ENCODE results near the gene CDK5R2. TPM values are rescaled to one million over a fixed set of nuclear protein-coding genes. Genes with fewer than 3 reads are reported as not detected.

Gene CDK5R2
- total RNA-seq, 4 donors from 2014 or later, result not detected

DNA sequence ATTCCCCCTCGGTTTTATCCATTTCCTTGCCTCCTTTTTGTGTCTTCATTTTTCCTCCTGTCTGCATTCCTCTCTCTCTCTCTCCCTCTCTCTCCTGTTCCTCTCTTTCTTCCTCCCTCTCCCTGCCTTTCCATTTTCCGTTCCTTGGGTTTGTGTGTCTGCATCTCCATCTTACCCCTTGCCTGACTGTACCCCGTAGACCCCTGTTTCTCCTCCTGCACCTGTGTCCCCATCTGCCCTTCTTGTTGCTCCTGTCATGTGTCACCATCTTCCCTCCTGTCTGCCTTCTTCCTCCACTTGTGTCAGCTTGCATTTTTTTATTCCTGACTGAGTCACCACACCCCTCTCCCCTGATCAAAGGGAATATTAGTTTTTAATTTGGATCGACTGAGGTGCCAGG lies 1.8 kb downstream of the CDK5R2 start:
- TF ChIP-seq, protein P1, sequence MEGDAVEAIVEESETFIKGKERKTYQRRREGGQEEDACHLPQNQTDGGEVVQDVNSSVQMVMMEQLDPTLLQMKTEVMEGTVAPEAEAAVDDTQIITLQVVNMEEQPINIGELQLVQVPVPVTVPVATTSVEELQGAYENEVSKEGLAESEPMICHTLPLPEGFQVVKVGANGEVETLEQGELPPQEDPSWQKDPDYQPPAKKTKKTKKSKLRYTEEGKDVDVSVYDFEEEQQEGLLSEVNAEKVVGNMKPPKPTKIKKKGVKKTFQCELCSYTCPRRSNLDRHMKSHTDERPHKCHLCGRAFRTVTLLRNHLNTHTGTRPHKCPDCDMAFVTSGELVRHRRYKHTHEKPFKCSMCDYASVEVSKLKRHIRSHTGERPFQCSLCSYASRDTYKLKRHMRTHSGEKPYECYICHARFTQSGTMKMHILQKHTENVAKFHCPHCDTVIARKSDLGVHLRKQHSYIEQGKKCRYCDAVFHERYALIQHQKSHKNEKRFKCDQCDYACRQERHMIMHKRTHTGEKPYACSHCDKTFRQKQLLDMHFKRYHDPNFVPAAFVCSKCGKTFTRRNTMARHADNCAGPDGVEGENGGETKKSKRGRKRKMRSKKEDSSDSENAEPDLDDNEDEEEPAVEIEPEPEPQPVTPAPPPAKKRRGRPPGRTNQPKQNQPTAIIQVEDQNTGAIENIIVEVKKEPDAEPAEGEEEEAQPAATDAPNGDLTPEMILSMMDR (IDR thresholded peaks at IDR 0.05 in 4 of 5, conservative IDR thresholded peaks at IDR 0.05 in 1 of 5), result no peak
- no peak for TF ChIP-seq POLR2A (IDR thresholded peaks at IDR 0.05)
- H3K9me3 ChIP-seq, result no peaks in the 10 kb centered on the region
- peaks cover 74 to 77% (median 77%) of the 10 kb centered on the region in 3 donors for H3K27me3 ChIP-seq
- no peak for ATAC-seq
- in situ Hi-C loops (cut with MboI; ENCODE audit: low sequenced_read_pairs in 4 of 4), result no loop called here
- no peaks in the 10 kb centered on the region for H3K36me3 ChIP-seq
- peaks cover 0 to 3% of the 10 kb centered on the region in 2 donors for H3K4me1 ChIP-seq
- intact Hi-C loops (cut with DNase I; ENCODE audit: low total_unique reads), result no loop called here
- H3K4me3 ChIP-seq, result no peak overlapping the region
- no peak for DNase-seq
- no peak overlapping the region for H3K27ac ChIP-seq

DNA sequence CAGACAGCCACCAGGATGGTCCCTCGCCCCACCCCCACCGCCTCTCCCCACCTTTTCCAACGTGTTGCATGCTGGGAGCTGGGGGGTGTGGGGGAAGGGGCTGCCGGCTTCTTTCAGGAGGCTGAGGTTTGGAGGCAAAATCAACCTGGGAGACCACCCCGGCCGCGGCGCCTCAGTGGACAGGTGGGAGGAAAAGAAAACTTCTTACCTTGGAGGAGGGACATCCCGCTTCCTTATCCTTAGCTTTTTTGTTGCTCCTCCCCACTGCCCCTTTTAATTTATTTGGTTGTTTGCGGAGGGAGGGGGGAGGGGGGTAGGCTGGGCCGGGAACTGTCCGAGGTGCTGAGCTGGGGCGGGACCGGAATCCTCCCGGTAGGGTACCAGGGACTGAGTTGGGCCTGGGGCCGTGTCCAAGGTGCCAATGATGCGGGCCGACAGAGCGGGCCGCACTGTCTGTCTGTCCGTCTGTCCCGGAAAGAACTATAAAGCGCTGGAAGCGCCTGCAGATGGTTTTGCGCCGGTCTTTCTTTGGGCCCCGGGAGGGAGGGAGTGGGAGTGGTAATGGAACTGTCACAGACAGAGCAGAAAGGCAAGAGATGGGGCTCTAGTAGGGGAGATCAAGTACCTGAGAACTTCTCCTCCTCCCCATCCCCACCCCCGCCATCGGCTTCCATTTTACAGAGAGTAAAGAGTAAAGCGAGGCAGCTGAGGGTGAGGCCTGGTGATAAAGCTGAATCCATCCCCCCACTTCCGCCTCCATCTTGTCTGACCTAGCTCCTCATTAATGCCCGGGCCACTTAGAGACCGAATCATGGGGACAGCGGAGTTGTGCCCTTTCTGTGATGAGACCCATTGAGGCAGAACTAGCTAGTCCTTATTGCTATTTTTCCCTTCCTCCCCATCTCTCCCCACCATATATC lies 2.4 kb downstream of the CDK5R2 start:
- ATAC-seq, result no peak
- Histone ChIP-seq H3K36me3 (no peaks in the 10 kb centered on the region), H3K27ac (no peak overlapping the region), H3K9me3 (no peaks in the 10 kb centered on the region), H3K4me1 (peaks cover 0 to 3% of the 10 kb centered on the region in 2 donors), H3K27me3 (peaks cover 77 to 79% (median 77%) of the 10 kb centered on the region in 3 donors), H3K4me3 (no peak overlapping the region)
- TF ChIP-seq, protein P1 (IDR thresholded peaks at IDR 0.05 in 4 of 5, conservative IDR thresholded peaks at IDR 0.05 in 1 of 5), result no peak
- TF ChIP-seq POLR2A (IDR thresholded peaks at IDR 0.05), result no peak
- in situ Hi-C loops (cut with MboI; ENCODE audit: low sequenced_read_pairs in 4 of 4) (no loop called here), intact Hi-C loops (cut with DNase I; ENCODE audit: low total_unique reads) (no loop called here)
- no peak for DNase-seq

DNA sequence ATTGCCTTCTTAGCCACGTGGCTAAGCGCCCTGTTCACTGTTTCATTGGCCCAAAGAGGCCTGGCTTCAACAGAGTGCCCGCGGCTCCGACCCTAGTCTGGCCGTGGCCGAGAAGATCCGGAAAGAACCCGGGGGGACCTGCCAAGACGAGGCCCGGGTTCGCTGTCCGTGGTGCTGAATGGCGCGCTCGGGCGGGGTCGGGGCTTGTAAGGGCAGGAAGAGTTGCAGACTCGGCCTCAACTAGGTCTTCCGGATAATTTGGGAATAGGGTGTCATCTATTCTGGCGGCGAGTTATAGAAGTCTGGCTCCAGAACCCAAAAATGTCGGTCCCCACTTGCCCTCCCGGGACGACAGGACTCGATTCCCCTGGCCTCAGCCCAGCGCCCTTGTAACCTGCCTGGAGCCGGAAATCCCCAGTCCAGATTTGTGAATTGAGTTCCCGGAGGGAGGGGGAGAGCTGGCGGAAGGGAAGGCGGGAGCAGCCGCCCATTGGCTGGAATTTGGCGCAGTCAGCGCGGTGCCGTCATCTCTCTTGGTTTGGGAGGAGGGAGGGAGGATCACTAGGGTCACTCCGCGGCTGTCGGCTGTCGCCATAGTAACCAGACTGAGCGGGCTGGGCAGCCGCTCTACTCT lies 3.5 kb downstream of the CDK5R2 start:
- Histone ChIP-seq H3K9me3 (no peaks in the 10 kb centered on the region), H3K4me3 (no peak overlapping the region), H3K36me3 (no peaks in the 10 kb centered on the region), H3K4me1 (peaks cover 0 to 3% of the 10 kb centered on the region in 2 donors), H3K27ac (no peak overlapping the region), H3K27me3 (peaks cover 72 to 76% (median 75%) of the 10 kb centered on the region in 3 donors)
- in situ Hi-C loops (cut with MboI; ENCODE audit: low sequenced_read_pairs in 4 of 4), result no loop called here
- intact Hi-C loops (cut with DNase I; ENCODE audit: low total_unique reads), result no loop called here
- DNase-seq (no peak), ATAC-seq (peak in 1 of 2 donors; percentile 28)
- no peak for TF ChIP-seq POLR2A (IDR thresholded peaks at IDR 0.05)

DNA sequence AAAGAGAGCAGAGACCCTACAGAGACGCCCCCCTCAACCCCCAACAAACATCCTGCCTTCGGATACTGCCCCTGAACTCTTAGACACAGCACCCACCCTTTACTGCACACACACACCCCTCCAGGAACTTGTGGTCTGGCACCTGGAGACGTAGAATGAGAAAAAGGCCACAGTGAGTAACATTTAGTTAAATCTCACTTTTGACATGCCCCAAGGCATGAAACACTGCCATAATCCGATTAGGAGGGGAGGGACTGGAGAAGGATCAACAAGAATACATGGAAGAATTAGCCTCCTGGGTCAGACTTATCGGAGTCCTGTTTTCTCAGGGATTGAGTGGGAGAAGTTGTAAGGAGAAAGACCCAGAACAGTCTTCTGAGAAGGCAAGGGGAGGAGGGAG lies 4.1 kb downstream of the CDK5R2 start:
- intact Hi-C loops (cut with DNase I; ENCODE audit: low total_unique reads) (no loop called here), in situ Hi-C loops (cut with MboI; ENCODE audit: low sequenced_read_pairs in 4 of 4) (no loop called here)
- no peaks in the 10 kb centered on the region for H3K9me3 ChIP-seq
- no peaks in the 10 kb centered on the region for H3K36me3 ChIP-seq
- H3K27ac ChIP-seq, result no peak overlapping the region
- peaks cover 0 to 3% of the 10 kb centered on the region in 2 donors for H3K4me1 ChIP-seq
- H3K27me3 ChIP-seq, result peaks cover 69 to 75% (median 71%) of the 10 kb centered on the region in 3 donors
- DNase-seq (no peak), ATAC-seq (no peak)
- no peak for TF ChIP-seq POLR2A (IDR thresholded peaks at IDR 0.05)
- TF ChIP-seq, protein P1 (IDR thresholded peaks at IDR 0.05 in 4 of 5, conservative IDR thresholded peaks at IDR 0.05 in 1 of 5), result no peak
- no peak overlapping the region for H3K4me3 ChIP-seq
